ENCODE measurements around the gene FBXO33.

The FBXO33 gene

DNA sequence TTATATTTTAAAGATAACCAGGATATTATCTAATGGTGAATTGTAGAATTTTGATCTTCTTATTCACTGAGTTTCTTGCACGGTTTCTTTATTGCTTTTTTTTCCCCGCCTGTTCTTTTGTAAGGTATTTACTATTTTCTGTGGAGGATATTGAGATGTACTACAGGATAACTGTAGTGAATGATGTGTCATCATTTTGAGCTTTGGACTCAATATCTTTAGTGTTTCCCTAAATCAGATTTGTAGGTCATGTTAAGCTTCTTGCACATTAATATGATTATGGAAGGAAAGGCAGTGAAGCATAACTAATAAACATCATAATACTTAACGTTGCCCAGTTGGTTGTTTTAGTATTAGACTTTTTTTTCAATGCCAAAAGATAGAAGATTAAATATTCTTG lies 81.4 kb downstream of the FBXO33 start:
- H3K4me3 ChIP-seq (ENCODE audit: low read length), result no peak overlapping the region
- DNase-seq (ENCODE audit: low read depth), result no peak
- TF ChIP-seq, protein P1, sequence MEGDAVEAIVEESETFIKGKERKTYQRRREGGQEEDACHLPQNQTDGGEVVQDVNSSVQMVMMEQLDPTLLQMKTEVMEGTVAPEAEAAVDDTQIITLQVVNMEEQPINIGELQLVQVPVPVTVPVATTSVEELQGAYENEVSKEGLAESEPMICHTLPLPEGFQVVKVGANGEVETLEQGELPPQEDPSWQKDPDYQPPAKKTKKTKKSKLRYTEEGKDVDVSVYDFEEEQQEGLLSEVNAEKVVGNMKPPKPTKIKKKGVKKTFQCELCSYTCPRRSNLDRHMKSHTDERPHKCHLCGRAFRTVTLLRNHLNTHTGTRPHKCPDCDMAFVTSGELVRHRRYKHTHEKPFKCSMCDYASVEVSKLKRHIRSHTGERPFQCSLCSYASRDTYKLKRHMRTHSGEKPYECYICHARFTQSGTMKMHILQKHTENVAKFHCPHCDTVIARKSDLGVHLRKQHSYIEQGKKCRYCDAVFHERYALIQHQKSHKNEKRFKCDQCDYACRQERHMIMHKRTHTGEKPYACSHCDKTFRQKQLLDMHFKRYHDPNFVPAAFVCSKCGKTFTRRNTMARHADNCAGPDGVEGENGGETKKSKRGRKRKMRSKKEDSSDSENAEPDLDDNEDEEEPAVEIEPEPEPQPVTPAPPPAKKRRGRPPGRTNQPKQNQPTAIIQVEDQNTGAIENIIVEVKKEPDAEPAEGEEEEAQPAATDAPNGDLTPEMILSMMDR (IDR thresholded peaks at IDR 0.05; ENCODE audit: insufficient read depth, low read depth, low read length, missing control alignments), result no peak
